ENCODE results near the gene GLRA3.

Gene GLRA3

DNA sequence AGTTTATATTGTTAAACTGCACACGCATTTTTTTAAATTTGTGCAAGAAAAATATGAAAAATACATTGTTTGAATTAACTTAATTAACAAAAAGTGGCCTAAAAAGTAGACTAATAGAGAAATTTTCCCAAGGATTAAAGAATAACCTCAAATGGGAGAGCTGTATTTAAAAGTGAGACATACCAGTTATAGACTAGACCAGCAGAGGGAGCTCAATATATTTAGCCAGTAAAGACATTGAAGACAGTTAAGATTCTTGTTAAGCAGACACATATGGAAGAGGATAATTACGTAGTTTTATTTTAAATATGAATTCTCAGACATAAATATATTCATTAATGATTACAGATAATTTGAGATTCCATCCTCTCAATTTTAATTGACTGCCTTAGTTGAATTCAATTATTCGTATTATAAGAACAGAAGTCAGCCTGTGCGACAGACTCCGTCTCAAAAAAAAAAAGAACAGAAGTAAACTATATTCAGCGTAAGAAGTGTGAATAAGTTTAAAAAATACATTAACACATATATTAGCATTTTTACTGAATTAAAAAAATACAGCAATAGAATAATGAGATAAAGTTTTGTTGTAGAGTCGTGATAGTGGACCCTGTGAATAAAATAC is 64.8 kb downstream of the GLRA3 start:
- H3K27ac ChIP-seq = no peak overlapping the region; the same call in 1 of the 2 replicates

DNA sequence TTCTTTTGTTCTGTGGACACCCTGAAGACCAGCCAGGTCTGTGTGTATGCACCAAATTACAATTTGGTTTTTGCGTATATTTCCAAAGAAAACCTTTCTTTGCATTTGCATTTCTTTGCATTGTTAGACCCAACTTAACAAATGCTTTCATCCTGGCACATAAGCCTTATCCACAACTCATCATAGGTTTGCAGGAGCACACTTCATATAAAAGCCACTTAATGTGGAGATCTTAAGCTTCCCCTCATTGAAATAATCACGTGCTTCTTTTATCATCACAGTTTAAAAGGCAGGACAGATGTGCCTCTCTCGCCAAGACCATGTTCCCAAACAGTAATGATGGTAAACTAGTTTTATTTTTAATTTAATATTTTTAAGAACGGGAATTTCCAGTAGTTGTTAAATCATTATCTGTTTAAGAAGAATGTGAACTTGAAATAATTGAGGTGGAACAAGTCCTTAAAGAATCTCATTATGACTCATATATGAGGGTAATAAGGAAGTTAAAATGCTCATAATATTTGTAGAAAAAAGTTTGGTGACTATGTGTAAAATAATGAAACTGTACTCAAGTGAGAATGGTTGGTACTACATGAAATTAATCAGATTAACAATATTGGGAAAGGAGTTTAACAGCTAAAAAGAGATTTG is 65.5 kb downstream of the GLRA3 start:
- TF ChIP-seq, protein P1, sequence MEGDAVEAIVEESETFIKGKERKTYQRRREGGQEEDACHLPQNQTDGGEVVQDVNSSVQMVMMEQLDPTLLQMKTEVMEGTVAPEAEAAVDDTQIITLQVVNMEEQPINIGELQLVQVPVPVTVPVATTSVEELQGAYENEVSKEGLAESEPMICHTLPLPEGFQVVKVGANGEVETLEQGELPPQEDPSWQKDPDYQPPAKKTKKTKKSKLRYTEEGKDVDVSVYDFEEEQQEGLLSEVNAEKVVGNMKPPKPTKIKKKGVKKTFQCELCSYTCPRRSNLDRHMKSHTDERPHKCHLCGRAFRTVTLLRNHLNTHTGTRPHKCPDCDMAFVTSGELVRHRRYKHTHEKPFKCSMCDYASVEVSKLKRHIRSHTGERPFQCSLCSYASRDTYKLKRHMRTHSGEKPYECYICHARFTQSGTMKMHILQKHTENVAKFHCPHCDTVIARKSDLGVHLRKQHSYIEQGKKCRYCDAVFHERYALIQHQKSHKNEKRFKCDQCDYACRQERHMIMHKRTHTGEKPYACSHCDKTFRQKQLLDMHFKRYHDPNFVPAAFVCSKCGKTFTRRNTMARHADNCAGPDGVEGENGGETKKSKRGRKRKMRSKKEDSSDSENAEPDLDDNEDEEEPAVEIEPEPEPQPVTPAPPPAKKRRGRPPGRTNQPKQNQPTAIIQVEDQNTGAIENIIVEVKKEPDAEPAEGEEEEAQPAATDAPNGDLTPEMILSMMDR (conservative IDR thresholded peaks at IDR 0.05) = no peak
- H3K27ac ChIP-seq = no peak overlapping the region; the same call in 1 of the 2 replicates

More for the DNA sequence above, 64.8 kb downstream of the GLRA3 start:
- TF ChIP-seq, protein P1 (conservative IDR thresholded peaks at IDR 0.05) = peak; percentile 91

DNA sequence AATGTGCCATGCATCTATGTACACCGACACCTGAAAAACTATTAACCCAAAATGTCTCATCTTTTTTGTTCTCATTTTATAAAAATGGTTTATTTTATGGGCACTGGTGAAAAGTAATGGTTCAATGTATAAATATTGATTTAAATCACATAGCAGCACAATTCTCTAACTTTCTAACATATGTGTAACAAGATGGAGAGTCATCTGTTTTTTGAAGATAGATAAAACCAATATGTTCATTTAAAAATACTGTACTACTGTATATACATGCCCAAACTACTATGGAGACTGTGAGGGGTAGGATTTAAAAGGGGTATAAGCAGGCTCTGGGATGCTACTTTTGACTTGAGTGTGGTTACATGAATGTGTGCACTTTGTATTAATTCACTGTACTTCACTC is 67.6 kb downstream of the GLRA3 start:
- TF ChIP-seq, protein P1 (conservative IDR thresholded peaks at IDR 0.05) = no peak
- H3K27ac ChIP-seq = no peak overlapping the region

DNA sequence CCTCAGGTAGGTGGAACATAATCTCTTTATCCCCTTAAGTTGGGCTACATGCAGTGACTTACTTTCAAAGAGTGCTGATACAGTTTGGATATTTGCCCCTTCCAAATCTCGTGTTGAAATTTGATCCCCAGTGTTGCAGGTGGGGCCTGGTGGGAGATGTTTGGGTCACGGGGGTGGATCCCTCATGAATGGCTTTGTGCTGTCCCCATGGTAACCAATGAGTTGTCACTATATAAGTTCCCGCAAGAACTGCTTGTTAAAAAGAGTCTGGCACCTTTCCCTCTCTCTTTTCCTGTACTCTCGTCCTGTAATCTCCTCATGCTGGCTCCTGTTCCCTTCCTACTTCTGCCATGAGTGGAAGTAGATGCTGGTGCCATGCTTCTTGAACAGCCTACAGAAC is 71.3 kb downstream of the GLRA3 start:
- no peak overlapping the region for H3K27ac ChIP-seq
- TF ChIP-seq, protein P1 (conservative IDR thresholded peaks at IDR 0.05) = no peak

DNA sequence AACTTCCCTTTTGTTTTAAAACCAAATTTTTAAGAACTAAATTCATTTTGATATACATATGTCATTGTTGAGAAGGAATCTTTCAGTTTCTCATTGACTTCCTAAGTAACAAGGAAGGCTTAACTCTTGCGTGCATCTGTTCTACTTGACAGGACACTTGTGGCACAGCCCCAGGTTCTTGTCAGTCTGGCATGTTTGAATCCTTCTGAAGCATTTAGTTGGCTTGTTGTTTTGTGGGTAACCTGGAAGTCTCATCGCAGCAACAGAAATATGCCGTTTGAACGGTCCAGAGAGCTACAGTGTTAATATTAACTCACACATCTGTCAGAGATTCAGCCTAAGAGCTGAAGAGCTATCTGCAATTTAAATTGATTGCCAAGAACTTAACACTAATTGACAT is 76.0 kb downstream of the GLRA3 start:
- TF ChIP-seq, protein P1 (conservative IDR thresholded peaks at IDR 0.05) = no peak
- no peak overlapping the region for H3K27ac ChIP-seq

DNA sequence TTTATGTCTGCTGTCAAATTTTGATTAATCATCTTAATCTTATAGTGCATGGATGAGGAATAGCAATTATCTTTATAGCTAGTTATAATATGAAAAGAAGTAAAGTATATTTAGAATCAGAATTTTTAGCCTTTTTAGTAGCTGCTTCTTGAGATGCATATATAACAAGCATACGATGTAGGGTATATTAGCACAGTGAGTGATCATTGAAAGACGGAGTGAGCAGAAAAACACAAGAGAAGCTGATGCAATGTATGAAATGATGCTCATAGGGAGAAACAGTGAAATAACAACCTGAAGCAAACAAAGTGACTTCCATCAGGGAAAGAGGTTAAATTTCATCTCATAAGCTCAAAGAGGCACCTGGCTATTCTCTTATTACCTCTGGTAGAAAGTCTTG is 77.0 kb downstream of the GLRA3 start:
- no peak overlapping the region for H3K27ac ChIP-seq
- TF ChIP-seq, protein P1 (conservative IDR thresholded peaks at IDR 0.05) = no peak

DNA sequence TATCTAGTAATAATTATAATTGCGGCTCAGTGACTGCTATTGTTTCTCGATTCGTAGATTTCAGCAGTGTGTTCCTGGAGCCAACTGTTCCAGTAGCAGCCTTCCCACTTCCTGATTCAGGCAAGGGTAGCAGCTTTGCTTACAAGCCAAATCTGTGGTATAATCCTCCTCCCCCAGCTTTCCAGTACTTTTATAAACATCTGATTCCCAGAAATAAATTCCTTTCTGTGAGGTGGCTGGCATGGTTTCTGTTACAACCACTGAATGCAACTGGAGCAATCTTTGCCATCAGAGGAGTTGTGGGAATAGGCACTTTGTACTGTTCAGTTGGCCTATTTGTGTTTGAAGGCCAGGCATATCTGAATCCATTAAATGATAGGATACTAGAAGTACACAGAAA is 80.0 kb downstream of the GLRA3 start:
- H3K27ac ChIP-seq = no peak overlapping the region
- TF ChIP-seq, protein P1 (conservative IDR thresholded peaks at IDR 0.05) = no peak

All from VCaP (cell line).